ENCODE measurements around the gene SLC6A13. TPM values are rescaled to one million over a fixed set of nuclear protein-coding genes. Genes with fewer than 3 reads are reported as not detected.

Gene SLC6A13
- total and polyA plus RNA-seq, 2 of the 8 experiments (the other 6 are each of a cell fraction or from before 2014, with no cell fraction given), result 0.03 TPM; not detected in 1

- H2BK12ac ChIP-seq (ENCODE audit: low read depth, low read length), result no peak overlapping the region
- H4K5ac ChIP-seq (ENCODE audit: insufficient read length, low read depth, low read length), result no peak overlapping the region
- ChIA-PET POLR2A (ENCODE audit: partially characterized antibody) (no interaction called here), CTCF (ENCODE audit: partially characterized antibody) (interaction anchor here (1.2 kb wide), 1 partner anchor 36 kb away, joined by 3 read pairs; no protein-coding TSS in a partner anchor)
- no peak overlapping the region for H4K91ac ChIP-seq (replicated peaks; ENCODE audit: insufficient read length, low read length)
- peak in 1 of 2 experiments; percentile 8 for DNase-seq (ENCODE audit: low read depth in 1 of 2, low spot score in 2 of 2)
- H3K9me3 ChIP-seq (ENCODE audit: insufficient read depth in 2 of 2, low read depth in 1 of 2, low read length in 1 of 2), result no peaks in the 10 kb centered on the region
- H3K4me3 ChIP-seq (ENCODE audit: extremely low read depth in 1 of 4, insufficient read depth in 2 of 4, low read depth in 3 of 4, low read length in 4 of 4), result no peak overlapping the region
- H2AK5ac ChIP-seq (ENCODE audit: low read depth, low read length), result no peak overlapping the region
- H2BK120ac ChIP-seq (replicated peaks; ENCODE audit: low read depth, low read length), result no peak overlapping the region
- 98% methylated on average over 6 of the region's 6 CpGs; no CpG with 5 or more reads in 1 of the 2 experiments for WGBS, 2 experiments (ENCODE audit: extremely low coverage in 1 of 2, insufficient coverage in 1 of 2, insufficient read length in 1 of 2, insufficient replicate concordance in 2 of 2, low coverage in 1 of 2, low lambda C conversion rate in 2 of 2, missing lambda C conversion rate in 1 of 2)
- H3K23ac ChIP-seq (ENCODE audit: insufficient read length), result no peak overlapping the region
- H2BK20ac ChIP-seq (ENCODE audit: low read length), result no peak overlapping the region
- no peak overlapping the region for H2BK5ac ChIP-seq (ENCODE audit: low read depth, low read length)
- H3K27ac ChIP-seq (ENCODE audit: low read depth, low read length), result no peak overlapping the region
- no peak overlapping the region; the same call in 1 of the 2 replicates for H4K8ac ChIP-seq (ENCODE audit: extremely low read depth, insufficient read depth, low read length)
- no peaks in the 10 kb centered on the region for H4K20me1 ChIP-seq (replicated peaks in 1 of 2; ENCODE audit: control insufficient read depth in 1 of 2, insufficient read depth in 2 of 2, low read length in 2 of 2)
- no peak overlapping the region for H3K4me2 ChIP-seq (ENCODE audit: insufficient read depth in 1 of 2, low read depth in 2 of 2, low read length in 2 of 2)
- 0 out of 7 replicates have a peak, but pooled peaks cover 0 to 5% (median 0%) of the 10 kb centered on the region in 4 experiments for H3K27me3 ChIP-seq (replicated peaks in 1 of 4; ENCODE audit: control insufficient read depth in 3 of 4, extremely low read depth in 1 of 4, insufficient read depth in 3 of 4, low read length in 3 of 4)
- H3K4me1 ChIP-seq (replicated peaks in 1 of 4; ENCODE audit: control insufficient read depth in 3 of 4, insufficient read depth in 4 of 4, low read length in 3 of 4), result no peaks in the 10 kb centered on the region
- H3K79me2 ChIP-seq (ENCODE audit: control insufficient read depth in 1 of 2, insufficient read depth in 2 of 2, low read length in 2 of 2), result no peaks in the 10 kb centered on the region
- no peaks in the 10 kb centered on the region for H3K23me2 ChIP-seq (ENCODE audit: low read depth, low read length)
- H2AFZ ChIP-seq (ENCODE audit: low read length), result no peak overlapping the region
- H3K56ac ChIP-seq (replicated peaks; ENCODE audit: insufficient read length, low read depth, low read length), result no peak overlapping the region
- H3K9ac ChIP-seq (replicated peaks in 1 of 4; ENCODE audit: extremely low read depth in 1 of 4, low read depth in 3 of 4, low read length in 3 of 4), result no peak overlapping the region
- no peak overlapping the region for H3K18ac ChIP-seq (ENCODE audit: extremely low read depth, low read length)
- no peak overlapping the region for H2BK15ac ChIP-seq (ENCODE audit: low read length)
- H3K36me3 ChIP-seq (ENCODE audit: control insufficient read depth in 2 of 4, insufficient read depth in 4 of 4, low read length in 3 of 4), result no peaks in the 10 kb centered on the region
- H3K4ac ChIP-seq (replicated peaks; ENCODE audit: insufficient read length, low read depth, low read length), result no peak overlapping the region
- no peaks in the 10 kb centered on the region for H3K79me1 ChIP-seq (ENCODE audit: low read depth, low read length)
- H3K14ac ChIP-seq (ENCODE audit: insufficient read length), result no peak overlapping the region
- FAIRE-seq, result no peak
- TF ChIP-seq KDM1A (IDR thresholded peaks at IDR 0.05; ENCODE audit: borderline replicate concordance, low read length), result no peak
- no peak for TF ChIP-seq SRF (IDR thresholded peaks at IDR 0.05; ENCODE audit: low read depth, low read length)
- TF ChIP-seq BCL11A (IDR thresholded peaks at IDR 0.05; ENCODE audit: low read depth in 2 of 2, low read length in 2 of 2), result no peak
- TF ChIP-seq YY1 (IDR thresholded peaks at IDR 0.05; ENCODE audit: low read depth, low read length), result no peak
- TF ChIP-seq CTCF (IDR thresholded peaks at IDR 0.05; ENCODE audit: control extremely low read depth in 1 of 3, insufficient read depth in 1 of 3, low read depth in 1 of 3, low read length in 3 of 3), result no peak
- no peak for TF ChIP-seq RBBP5 (IDR thresholded peaks at IDR 0.05; ENCODE audit: borderline replicate concordance, low read depth, low read length)
- TF ChIP-seq KDM5A (IDR thresholded peaks at IDR 0.05; ENCODE audit: low read length), result no peak
- TF ChIP-seq BRCA1 (IDR thresholded peaks at IDR 0.05; ENCODE audit: low read depth, low read length), result no peak
- TF ChIP-seq SIX5 (IDR thresholded peaks at IDR 0.05; ENCODE audit: low read depth, low read length), result no peak
- no peak for TF ChIP-seq GTF2F1 (IDR thresholded peaks at IDR 0.05; ENCODE audit: borderline replicate concordance, low read depth, low read length)
- no peak for TF ChIP-seq CHD2 (IDR thresholded peaks at IDR 0.05; ENCODE audit: low read length)
- TF ChIP-seq HDAC2 (IDR thresholded peaks at IDR 0.05; ENCODE audit: borderline replicate concordance in 1 of 2, low read depth in 2 of 2, low read length in 2 of 2), result no peak
Measured at GRCh38 chr12:256225-256624, 6.4 kb downstream of the SLC6A13 start.
